Panc1 (cell line): ENCODE data around the gene OR2H2. TPM values are rescaled to one million over a fixed set of nuclear protein-coding genes. Genes with fewer than 3 reads are reported as not detected.
A peak's percentile ranks its signal among the peaks of the same experiment; 100 is the strongest.

Source experiments
- ATAC-seq: fragments of 200-7000 bp; cut with Tn5 transposase; 2 replicates; pipeline ENCODE4 v1.9.1; 2020; ENCODE audit warnings: mild to moderate bottlenecking, moderate library complexity
- BruUV-seq: library from RNA; stranded (reverse); fragments of 400-500 nt; replicated peaks from 2 replicates; lab custom pipeline; 2021; lab: Mats Ljungman, UMichigan
- CTCF ChIA-PET: fragments of 300-600 bp; sonication (Branson Sonifier 250); formaldehyde crosslinking; loops from one replicate; lab custom pipeline; 2022; ENCODE audit warnings: antibody characterized with exemption; lab: Charles Lee
- POLR2A ChIA-PET: fragments of 300-600 bp; sonication (Branson Sonifier 250); formaldehyde crosslinking; loops from one replicate; lab custom pipeline; 2022; ENCODE audit warnings: antibody characterized with exemption; lab: Charles Lee
- DNase-seq: peaks from one replicate; pipeline ENCODE4 v3.0.0-alpha.2; 2010; ENCODE audit warnings: low read depth, low spot score
- H3K27ac ChIP-seq: 2 replicates; pipeline ENCODE4 v1.5.1; 2011; ENCODE audit warnings: mild to moderate bottlenecking, low read length, inconsistent platforms
- H3K27me3 ChIP-seq: fragments of 200-500 bp; sonication (Bioruptor generic); 2 replicates; pipeline ENCODE4 v1.6.0; 2014; ENCODE audit warnings: low read length, inconsistent platforms; ENCODE audit not compliant: control insufficient read depth, insufficient read depth
- H3K36me3 ChIP-seq: fragments of 200-500 bp; sonication (Bioruptor generic); 2 replicates; pipeline ENCODE4 v1.5.1; 2014; ENCODE audit warnings: inconsistent platforms, mild to moderate bottlenecking, low read length, moderate library complexity; ENCODE audit not compliant: control insufficient read depth, insufficient read depth
- H3K4me1 ChIP-seq: 2 replicates; pipeline ENCODE4 v1.5.1; 2011; ENCODE audit warnings: inconsistent platforms, mild to moderate bottlenecking, low read length, moderate library complexity; ENCODE audit not compliant: control insufficient read depth, insufficient read depth
- H3K4me3 ChIP-seq, 2 experiments: 2 replicates each; pipeline ENCODE4 v1.5.1; 2011 to 2012; ENCODE audit warnings: low read depth in 2 of 2, low read length in 2 of 2, mild to moderate bottlenecking in 2 of 2, inconsistent platforms in 1 of 2, moderate library complexity in 1 of 2
- H3K9me3 ChIP-seq: fragments of 200-500 bp; sonication (Bioruptor generic); 2 replicates; pipeline ENCODE4 v1.5.1; 2014; ENCODE audit warnings: low read depth, mild to moderate bottlenecking, inconsistent platforms, low read length, moderate library complexity; ENCODE audit not compliant: control insufficient read depth, insufficient read depth
- CTCF ChIP-seq: fragments of 450-650 bp; IDR thresholded peaks from 2 replicates; pipeline ENCODE4 v1.5.1; 2017; ENCODE audit warnings: mild to moderate bottlenecking
- POLR2AphosphoS5 ChIP-seq: IDR thresholded peaks from 2 replicates; pipeline ENCODE4 v1.6.1; 2012; ENCODE audit warnings: mild to moderate bottlenecking, low read depth, low read length, moderate library complexity
- REST ChIP-seq, 2 experiments: IDR thresholded peaks; 2 replicates each; pipeline ENCODE4 v1.6.1; 2011 to 2012; ENCODE audit warnings: low read depth in 2 of 2, control low read depth in 1 of 2, low read length in 1 of 2, mild to moderate bottlenecking in 1 of 2, moderate library complexity in 1 of 2; ENCODE audit not compliant: insufficient read depth in 1 of 2
- SIN3A ChIP-seq: IDR thresholded peaks from 2 replicates; pipeline ENCODE4 v1.6.1; 2012; ENCODE audit warnings: low read depth, mild to moderate bottlenecking, low read length, moderate library complexity, borderline replicate concordance; ENCODE audit not compliant: insufficient read depth
- TCF7L2 ChIP-seq: IDR thresholded peaks from 2 replicates; pipeline ENCODE4 v1.6.1; 2011; ENCODE audit warnings: mild to moderate bottlenecking, low read depth, low read length, inconsistent platforms
- in situ Hi-C: cut with HindIII; loops from 2 replicates; pipeline ENCODE4 v1.10.0; 2016; ENCODE audit warnings: low sequenced_read_pairs, low pct_unique_long_range_greater_than_20kb
- intact Hi-C: fragments of 100-400 bp; cut with micrococcal nuclease; formaldehyde crosslinking; loops from one replicate; pipeline ENCODE4 v1.10.0; 2022; ENCODE audit not compliant: unreplicated experiment
- total RNA-seq: library from RNA; stranded (reverse); gene quantifications from one replicate; pipeline ENCODE4 v1.2.1, GENCODE V29; 2021; ENCODE audit not compliant: unreplicated experiment

The OR2H2 gene
- total RNA-seq, 1 experiment from 2014 or later, result not detected

- ChIA-PET POLR2A (interaction anchor here (0.6 kb wide), 1 partner anchor 26 kb away, joined by 3 read pairs; no protein-coding TSS in a partner anchor), CTCF (no interaction called here)
- in situ Hi-C loops, result no loop called here
- no peaks in the 10 kb centered on the region for H3K9me3 ChIP-seq
- no peak overlapping the region for H3K27ac ChIP-seq
- DNase-seq, result no peak
- TF ChIP-seq TCF7L2 (no peak), REST (IDR thresholded peaks at IDR 0.05; ENCODE audit: insufficient read depth in 1 of 2, low read depth in 2 of 2, low read length in 1 of 2) (no peak), POLR2AphosphoS5 (no peak), CTCF (no peak), SIN3A (no peak)
- H3K4me3 ChIP-seq, result peak overlapping the region; percentile 17 to 26; a peak in 2 of 4 replicates
- BruUV-seq, result no TSS peak
- peaks cover 2% of the 10 kb centered on the region; the same call in 1 of the 2 replicates for H3K36me3 ChIP-seq
- H3K4me1 ChIP-seq, result no peaks in the 10 kb centered on the region
- intact Hi-C loops, result no loop called here
- no peak for ATAC-seq
- H3K27me3 ChIP-seq, result peaks cover 21% of the 10 kb centered on the region
Measured at GRCh38 chr6:29626948-29627754, 42.2 kb downstream of the OR2H2 start.

- no TSS peak for BruUV-seq
- H3K4me3 ChIP-seq, result peak overlapping the region; percentile 41 to 61
- ATAC-seq (peak; percentile 37), DNase-seq (no peak)
- H3K27me3 ChIP-seq, result peaks cover 21% of the 10 kb centered on the region
- H3K36me3 ChIP-seq, result peaks cover 2% of the 10 kb centered on the region; the same call in 1 of the 2 replicates
- ChIA-PET CTCF (interaction anchor here (0.7 to 1.0 kb wide), 3 partner anchors 10 to 593 kb away, joined by 3 to 5 read pairs (median 3); no protein-coding TSS in a partner anchor), POLR2A (no interaction called here)
- TF ChIP-seq CTCF, result no peak
- no peak for TF ChIP-seq TCF7L2
- TF ChIP-seq REST (IDR thresholded peaks at IDR 0.05; ENCODE audit: insufficient read depth in 1 of 2, low read depth in 2 of 2, low read length in 1 of 2), result no peak
- no peak for TF ChIP-seq SIN3A
- no peak for TF ChIP-seq POLR2AphosphoS5
- intact Hi-C loops (no loop called here), in situ Hi-C loops (no loop called here)
- no peaks in the 10 kb centered on the region for H3K9me3 ChIP-seq
- H3K27ac ChIP-seq, result peak overlapping the region; percentile 5; the same call in 1 of the 2 replicates
- no peaks in the 10 kb centered on the region for H3K4me1 ChIP-seq
Measured at GRCh38 chr6:29627755-29628418, 43.0 kb downstream of the OR2H2 start.
